Hepatocyte (in vitro differentiated cells): ENCODE results near the gene DCDC2. TPM values are rescaled to one million over a fixed set of nuclear protein-coding genes. Genes with fewer than 3 reads are reported as not detected.
A peak's percentile ranks its signal among the peaks of the same experiment; 100 is the strongest.

Experiments
- DNase-seq: peaks from one replicate; pipeline ENCODE4 v3.0.0-alpha.2; 2016; ENCODE audit warnings: low spot score
- H2AFZ ChIP-seq: fragments of 200-600 bp; sonication (generic); 2 replicates; pipeline ENCODE4 v1.6.0; 2016; ENCODE audit warnings: antibody characterized with exemption, mild to moderate bottlenecking
- H3K27ac ChIP-seq: fragments of 200-600 bp; sonication (generic); 2 replicates; pipeline ENCODE4 v1.5.1; 2016; ENCODE audit warnings: mild to moderate bottlenecking
- H3K27me3 ChIP-seq: fragments of 200-600 bp; sonication (generic); 2 replicates; pipeline ENCODE4 v1.6.1; 2016
- H3K36me3 ChIP-seq: fragments of 200-600 bp; sonication (generic); replicated peaks from 2 replicates; pipeline ENCODE4 v1.5.1; 2016; ENCODE audit warnings: low read depth; ENCODE audit not compliant: insufficient read depth
- H3K4me1 ChIP-seq: fragments of 200-600 bp; sonication (generic); 2 replicates; pipeline ENCODE4 v1.5.1; 2016; ENCODE audit warnings: mild to moderate bottlenecking, moderate library complexity; ENCODE audit not compliant: insufficient read depth
- H3K4me2 ChIP-seq: fragments of 200-600 bp; sonication (generic); 2 replicates; pipeline ENCODE4 v1.6.0; 2016
- H3K4me3 ChIP-seq: fragments of 200-600 bp; sonication (generic); 2 replicates; pipeline ENCODE4 v1.5.1; 2016; ENCODE audit warnings: mild to moderate bottlenecking
- H3K79me2 ChIP-seq: fragments of 200-600 bp; sonication (generic); 2 replicates; pipeline ENCODE4 v1.6.0; 2017; ENCODE audit warnings: mild to moderate bottlenecking
- H3K9me2 ChIP-seq: fragments of 200-600 bp; sonication (generic); replicated peaks from 2 replicates; pipeline ENCODE4 v1.6.0; 2017; ENCODE audit warnings: mild to moderate bottlenecking; ENCODE audit not compliant: insufficient read depth
- H3K9me3 ChIP-seq: fragments of 200-600 bp; sonication (generic); 2 replicates; pipeline ENCODE4 v1.5.1; 2016; ENCODE audit warnings: low read depth, mild to moderate bottlenecking
- H4K20me1 ChIP-seq: fragments of 200-600 bp; sonication (generic); 2 replicates; pipeline ENCODE4 v1.6.0; 2016; ENCODE audit warnings: mild to moderate bottlenecking; ENCODE audit not compliant: insufficient read depth, poor library complexity, severe bottlenecking
- EZH2 ChIP-seq: fragments of 200-600 bp; sonication (generic); IDR thresholded peaks from 2 replicates; pipeline ENCODE4 v1.6.1; 2016; ENCODE audit warnings: antibody characterized with exemption, mild to moderate bottlenecking, borderline replicate concordance
- EZH2phosphoT487 ChIP-seq: fragments of 200-600 bp; sonication (generic); IDR thresholded peaks from one replicate; pipeline ENCODE4 v1.6.1; 2018; ENCODE audit warnings: antibody characterized with exemption, mild to moderate bottlenecking, low read depth, moderate library complexity; ENCODE audit not compliant: unreplicated experiment, severe bottlenecking
- WGBS: methylation state at CpG from one replicate; pipeline ENCODE4 v1.1.6; 2016; ENCODE audit warnings: low lambda C conversion rate; ENCODE audit errors: missing lambda C conversion rate; 5-methylcytosine and 5-hydroxymethylcytosine counted together
- polyA plus RNA-seq: library from polyadenylated mRNA; unstranded; fragments of >200 nt; fragmentation: Nextera tagmentation; extraction: Ambion mirVana; gene quantifications from 2 replicates; pipeline ENCODE4 v1.2.1, GENCODE V29; 2016
- total RNA-seq: library from RNA; depleted of rRNA; stranded (reverse); fragments of >200 nt; gene quantifications from 2 replicates; pipeline ENCODE4 v1.2.3, GENCODE V29; 2014
- TF ChIP-seq, protein P1 (sequence below): fragments of 200-600 bp; sonication (generic); IDR thresholded peaks from 2 replicates; pipeline ENCODE4 v1.5.1; 2016; ENCODE audit warnings: antibody characterized with exemption, mild to moderate bottlenecking; ENCODE audit not compliant: poor library complexity

DCDC2 gene
- total and polyA plus RNA-seq, 2 experiments from 2014 or later = 2.7 to 4.7 TPM

- no peaks in the 10 kb centered on the region for H3K36me3 ChIP-seq
- H3K4me2 ChIP-seq = peak overlapping the region; percentile 59
- no peak overlapping the region for H2AFZ ChIP-seq
- peak overlapping the region; percentile 83 for H3K27ac ChIP-seq
- no peak for DNase-seq
- H3K27me3 ChIP-seq = no peaks in the 10 kb centered on the region
- H3K79me2 ChIP-seq = peaks cover 11% of the 10 kb centered on the region
- no peaks in the 10 kb centered on the region for H4K20me1 ChIP-seq
- no peaks in the 10 kb centered on the region for H3K9me2 ChIP-seq
- TF ChIP-seq EZH2phosphoT487 = no peak
- no peak for TF ChIP-seq EZH2
- TF ChIP-seq, protein P1, sequence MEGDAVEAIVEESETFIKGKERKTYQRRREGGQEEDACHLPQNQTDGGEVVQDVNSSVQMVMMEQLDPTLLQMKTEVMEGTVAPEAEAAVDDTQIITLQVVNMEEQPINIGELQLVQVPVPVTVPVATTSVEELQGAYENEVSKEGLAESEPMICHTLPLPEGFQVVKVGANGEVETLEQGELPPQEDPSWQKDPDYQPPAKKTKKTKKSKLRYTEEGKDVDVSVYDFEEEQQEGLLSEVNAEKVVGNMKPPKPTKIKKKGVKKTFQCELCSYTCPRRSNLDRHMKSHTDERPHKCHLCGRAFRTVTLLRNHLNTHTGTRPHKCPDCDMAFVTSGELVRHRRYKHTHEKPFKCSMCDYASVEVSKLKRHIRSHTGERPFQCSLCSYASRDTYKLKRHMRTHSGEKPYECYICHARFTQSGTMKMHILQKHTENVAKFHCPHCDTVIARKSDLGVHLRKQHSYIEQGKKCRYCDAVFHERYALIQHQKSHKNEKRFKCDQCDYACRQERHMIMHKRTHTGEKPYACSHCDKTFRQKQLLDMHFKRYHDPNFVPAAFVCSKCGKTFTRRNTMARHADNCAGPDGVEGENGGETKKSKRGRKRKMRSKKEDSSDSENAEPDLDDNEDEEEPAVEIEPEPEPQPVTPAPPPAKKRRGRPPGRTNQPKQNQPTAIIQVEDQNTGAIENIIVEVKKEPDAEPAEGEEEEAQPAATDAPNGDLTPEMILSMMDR = no peak
- H3K4me3 ChIP-seq = no peak overlapping the region
- 88% methylated on average over 4 of the region's 4 CpGs for WGBS
- no peaks in the 10 kb centered on the region for H3K9me3 ChIP-seq
- H3K4me1 ChIP-seq = no peaks in the 10 kb centered on the region
Observed at GRCh38 chr6:24381476-24382219, 23.8 kb upstream of the DCDC2 start.

DNA sequence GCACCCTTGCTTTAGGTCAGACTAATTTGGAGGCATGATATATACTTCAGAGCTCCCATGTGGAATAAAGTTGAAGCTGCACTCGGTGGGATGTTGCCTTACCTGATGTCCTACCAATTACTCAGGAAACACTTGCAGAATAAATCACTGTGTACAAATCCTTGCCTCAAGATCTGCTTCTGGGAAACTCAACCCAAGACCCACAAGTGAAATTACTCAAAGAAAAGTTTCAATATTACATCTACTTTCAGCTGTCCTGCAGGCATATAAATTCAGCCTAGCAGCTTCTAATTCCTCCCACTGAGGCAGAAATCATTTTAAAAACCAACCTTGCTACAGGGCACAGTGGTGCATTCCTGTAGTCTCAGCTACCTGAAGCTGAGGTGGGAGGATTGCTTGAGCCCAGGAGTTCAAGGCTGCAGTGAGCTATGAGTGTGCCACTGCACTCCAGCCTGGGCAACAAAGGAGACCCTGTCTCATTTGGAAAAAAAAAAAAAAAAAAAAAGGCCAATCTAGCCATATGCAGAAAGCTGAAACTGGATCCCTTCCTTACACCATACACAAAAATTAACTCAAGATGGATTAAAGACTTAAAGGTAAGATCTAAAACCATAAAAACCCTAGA is 20.7 kb upstream of the DCDC2 start:
- Histone ChIP-seq H3K4me3 (no peak overlapping the region), H2AFZ (no peak overlapping the region), H3K27ac (no peak overlapping the region), H3K27me3 (no peaks in the 10 kb centered on the region), H4K20me1 (no peaks in the 10 kb centered on the region), H3K9me3 (no peaks in the 10 kb centered on the region), H3K4me2 (no peak overlapping the region), H3K79me2 (peaks cover 11% of the 10 kb centered on the region), H3K9me2 (no peaks in the 10 kb centered on the region), H3K4me1 (no peaks in the 10 kb centered on the region), H3K36me3 (no peaks in the 10 kb centered on the region)
- TF ChIP-seq, protein P1 = no peak
- TF ChIP-seq EZH2 (no peak), EZH2phosphoT487 (no peak)
- no peak for DNase-seq
- WGBS = 87% methylated on average over 1 of the region's 1 CpG

GRCh38 chr6:24376871-24377270 is 19.0 kb upstream of the DCDC2 start:
- no peaks in the 10 kb centered on the region for H3K36me3 ChIP-seq
- no peaks in the 10 kb centered on the region for H3K9me2 ChIP-seq
- TF ChIP-seq EZH2 (no peak), EZH2phosphoT487 (no peak)
- TF ChIP-seq, protein P1 = no peak
- no peaks in the 10 kb centered on the region for H3K4me1 ChIP-seq
- H3K79me2 ChIP-seq = peaks cover 11% of the 10 kb centered on the region
- H3K27ac ChIP-seq = no peak overlapping the region
- H2AFZ ChIP-seq = no peak overlapping the region
- WGBS = 42% methylated on average over 4 of the region's 4 CpGs
- H3K27me3 ChIP-seq = no peaks in the 10 kb centered on the region
- DNase-seq = no peak
- H3K4me2 ChIP-seq = no peak overlapping the region
- no peak overlapping the region for H3K4me3 ChIP-seq
- no peaks in the 10 kb centered on the region for H4K20me1 ChIP-seq
- H3K9me3 ChIP-seq = no peaks in the 10 kb centered on the region
